ENCODE data around the gene TTLL11. TPM values are rescaled to one million over a fixed set of nuclear protein-coding genes. Genes with fewer than 3 reads are reported as not detected.
A peak's percentile ranks its signal among the peaks of the same experiment; 100 is the strongest.

TTLL11 gene
- total and polyA plus RNA-seq, 8 donors, result 5.4 to 11.6 (median 9.5) TPM

DNA sequence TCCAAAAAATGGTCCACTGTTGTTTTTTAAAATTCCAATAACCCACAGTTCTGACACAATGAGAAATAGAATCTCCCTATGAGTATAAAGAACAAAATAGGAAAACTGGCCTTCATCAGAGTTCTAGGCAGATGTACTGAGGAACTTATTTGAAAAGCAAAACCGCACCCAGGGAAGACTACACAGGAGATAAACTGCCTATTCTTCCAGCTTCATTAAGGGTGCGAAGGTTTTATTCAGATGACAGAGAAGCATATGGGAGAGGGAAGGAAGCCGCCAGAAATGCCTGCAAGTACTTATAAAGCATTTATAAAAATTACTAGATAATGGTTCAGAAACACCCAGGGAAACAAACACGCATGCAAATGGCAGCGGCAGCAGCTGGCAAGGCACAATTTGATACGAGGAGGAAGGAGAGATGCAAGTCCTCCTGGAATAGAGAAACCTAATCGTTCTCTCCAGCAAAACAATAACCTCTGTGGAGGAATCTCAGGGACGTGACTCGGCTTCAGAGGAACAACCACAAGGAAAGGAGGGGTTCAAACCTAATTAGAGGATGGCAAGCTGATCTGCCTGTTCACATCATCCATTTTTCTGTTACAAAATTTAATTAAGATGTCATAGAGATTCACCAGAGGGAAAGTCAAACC, 9.0 kb downstream of the TTLL11 start:
- Histone ChIP-seq H3K9me3 (no peaks in the 10 kb centered on the region), H3K27ac (no peak overlapping the region), H3K4me3 (no peak overlapping the region), H3K4me1 (no peaks in the 10 kb centered on the region), H3K27me3 (no peaks in the 10 kb centered on the region), H3K36me3 (no peaks in the 10 kb centered on the region)
- DNase-seq (no peak), ATAC-seq (no peak)
- no peak for TF ChIP-seq CTCF (IDR thresholded peaks at IDR 0.05)
- intact Hi-C loops (cut with DNase I), result no loop called here

DNA sequence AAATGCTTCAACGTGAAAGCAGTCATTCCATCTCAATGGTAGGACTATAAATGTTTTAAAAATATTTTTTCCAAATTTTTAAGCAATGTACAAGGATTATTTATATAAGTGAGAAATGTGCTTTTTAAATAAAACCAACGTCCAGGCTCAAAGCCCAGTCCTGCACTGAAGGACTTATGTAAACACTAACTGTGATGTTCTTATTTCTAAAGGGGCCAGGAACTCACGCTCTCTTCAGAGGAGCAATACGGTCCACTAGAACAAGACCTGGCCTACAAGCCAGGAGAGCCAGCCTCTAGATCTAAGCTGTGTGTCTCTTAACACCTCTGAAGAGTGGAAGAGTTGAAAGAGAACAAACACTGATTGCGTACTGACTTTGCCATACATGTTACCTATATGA, 12.1 kb downstream of the TTLL11 start:
- no peak for TF ChIP-seq CTCF (IDR thresholded peaks at IDR 0.05)
- Histone ChIP-seq H3K4me3 (no peak overlapping the region), H3K9me3 (peaks cover 0 to 15% of the 10 kb centered on the region in 2 donors), H3K36me3 (no peaks in the 10 kb centered on the region), H3K27ac (no peak overlapping the region), H3K4me1 (no peaks in the 10 kb centered on the region), H3K27me3 (no peaks in the 10 kb centered on the region)
- intact Hi-C loops (cut with DNase I), result no loop called here
- DNase-seq (peak in 3 of 4 donors; percentile 23 to 69 (median 44)), ATAC-seq (peak; percentile 98)

DNA sequence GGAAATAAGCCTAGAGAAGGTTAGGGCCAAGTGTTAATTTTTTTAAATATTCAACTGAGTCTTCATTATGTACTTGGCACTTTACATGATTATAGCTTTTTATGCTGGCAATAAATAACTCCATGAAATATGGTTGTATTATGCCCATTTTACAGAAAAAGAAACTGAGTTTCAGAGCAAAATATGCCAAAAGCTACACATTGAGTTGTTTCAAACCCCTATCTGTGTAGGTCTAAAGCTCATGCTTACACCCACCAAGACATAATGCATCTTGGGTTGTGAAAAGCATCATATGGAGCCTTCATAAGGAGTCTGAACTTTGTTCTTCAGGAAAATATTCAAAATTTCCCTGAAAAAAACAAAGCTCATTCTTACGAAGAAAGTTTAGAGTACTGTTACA, 14.6 kb downstream of the TTLL11 start:
- DNase-seq (no peak), ATAC-seq (no peak)
- H3K36me3 ChIP-seq, result no peaks in the 10 kb centered on the region
- no peaks in the 10 kb centered on the region for H3K27me3 ChIP-seq
- H3K4me1 ChIP-seq, result no peaks in the 10 kb centered on the region
- no peak overlapping the region for H3K27ac ChIP-seq
- H3K9me3 ChIP-seq, result peaks cover 0 to 15% of the 10 kb centered on the region in 2 donors
- H3K4me3 ChIP-seq, result no peak overlapping the region
- no peak for TF ChIP-seq CTCF (IDR thresholded peaks at IDR 0.05)
- intact Hi-C loops (cut with DNase I), result no loop called here

DNA sequence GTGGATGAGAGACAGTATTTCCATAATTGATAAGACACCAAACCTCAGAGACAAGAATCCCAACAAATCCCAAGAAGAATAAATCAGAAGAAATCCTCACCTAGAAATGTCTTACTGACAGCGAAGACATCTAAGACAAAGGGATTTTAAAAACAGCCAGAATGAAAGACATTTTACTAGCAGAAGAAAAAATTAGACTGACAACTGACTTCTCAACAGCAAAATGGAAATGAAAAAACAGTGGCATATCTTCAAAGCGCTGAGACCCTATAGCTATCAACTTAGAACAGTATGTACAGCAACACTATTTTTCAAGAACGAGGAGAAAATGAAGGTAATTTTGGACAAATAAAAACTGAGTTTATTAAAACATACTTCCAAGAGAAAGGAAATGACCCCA, 16.3 kb downstream of the TTLL11 start:
- Histone ChIP-seq H3K9me3 (peaks cover 0 to 15% of the 10 kb centered on the region in 2 donors), H3K4me1 (no peaks in the 10 kb centered on the region), H3K27ac (no peak overlapping the region), H3K4me3 (no peak overlapping the region), H3K36me3 (no peaks in the 10 kb centered on the region), H3K27me3 (no peaks in the 10 kb centered on the region)
- TF ChIP-seq CTCF (IDR thresholded peaks at IDR 0.05), result no peak
- intact Hi-C loops (cut with DNase I), result no loop called here
- no peak for DNase-seq
- ATAC-seq, result no peak

DNA sequence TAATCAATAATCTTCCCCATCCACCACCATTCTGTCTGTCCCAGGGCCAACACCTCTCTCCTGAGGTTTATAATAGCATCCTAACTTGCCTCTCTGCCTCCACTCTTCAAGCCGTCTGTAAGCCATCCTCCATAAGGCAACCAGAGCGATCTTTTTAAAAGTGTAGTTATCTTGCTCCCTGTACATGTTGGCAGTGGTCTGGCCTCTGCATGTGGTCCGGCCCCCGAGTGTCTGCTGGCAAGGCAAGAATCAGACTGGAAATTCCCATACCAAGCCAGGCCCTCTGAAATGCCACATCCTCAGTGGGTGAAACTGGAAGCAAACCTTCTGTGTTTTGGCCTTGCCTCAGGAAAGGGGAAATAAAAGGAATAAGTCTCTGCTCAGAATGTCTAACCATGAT, 17.0 kb downstream of the TTLL11 start:
- H3K4me1 ChIP-seq, result no peaks in the 10 kb centered on the region
- ATAC-seq (no peak), DNase-seq (no peak)
- peaks cover 0 to 15% of the 10 kb centered on the region in 2 donors for H3K9me3 ChIP-seq
- intact Hi-C loops (cut with DNase I), result no loop called here
- H3K27me3 ChIP-seq, result no peaks in the 10 kb centered on the region
- H3K4me3 ChIP-seq, result no peak overlapping the region
- no peak for TF ChIP-seq CTCF (IDR thresholded peaks at IDR 0.05)
- no peaks in the 10 kb centered on the region for H3K36me3 ChIP-seq
- H3K27ac ChIP-seq, result no peak overlapping the region
